Nephron (organoid): Measurements from ENCODE around the gene IL17RA.
"Not testable (repeated sequence)": the region's sequence is repeated elsewhere in the genome, so short reads cannot be mapped to it uniquely, and the experiment has no call there.

ENCODE experiments used
- H3K27ac Mint-ChIP-seq, 3 experiments: 2 replicates each; pipeline ENCODE4 v1.8.0; 2020; ENCODE audit warnings: mixed read lengths in 3 of 3, mild to moderate bottlenecking in 2 of 3, moderate library complexity in 1 of 3
- H3K27me3 Mint-ChIP-seq: 2 replicates; pipeline ENCODE4 v1.8.0; 2021; ENCODE audit warnings: low read depth, mild to moderate bottlenecking, moderate library complexity, mixed read lengths
- H3K36me3 Mint-ChIP-seq: 2 replicates; pipeline ENCODE4 v1.8.0; 2020; ENCODE audit warnings: low read depth, mixed read lengths
- H3K4me1 Mint-ChIP-seq: 2 replicates; pipeline ENCODE4 v1.8.0; 2020; ENCODE audit warnings: mixed read lengths
- H3K4me3 Mint-ChIP-seq, 3 experiments: 2 replicates each; pipeline ENCODE4 v1.8.0; 2020; ENCODE audit warnings: mild to moderate bottlenecking in 3 of 3, mixed read lengths in 3 of 3, moderate library complexity in 2 of 3
- H3K9me3 Mint-ChIP-seq: 2 replicates; pipeline ENCODE4 v1.8.0; 2020; ENCODE audit warnings: mixed read lengths
- CTCF ChIP-seq, 3 experiments: fragments of 200-600 bp; sonication (generic); IDR thresholded peaks; one replicate each; pipeline ENCODE4 v1.5.0; 2021; ENCODE audit warnings: antibody characterized with exemption in 3 of 3; ENCODE audit not compliant: unreplicated experiment in 3 of 3

Gene IL17RA, protein sequence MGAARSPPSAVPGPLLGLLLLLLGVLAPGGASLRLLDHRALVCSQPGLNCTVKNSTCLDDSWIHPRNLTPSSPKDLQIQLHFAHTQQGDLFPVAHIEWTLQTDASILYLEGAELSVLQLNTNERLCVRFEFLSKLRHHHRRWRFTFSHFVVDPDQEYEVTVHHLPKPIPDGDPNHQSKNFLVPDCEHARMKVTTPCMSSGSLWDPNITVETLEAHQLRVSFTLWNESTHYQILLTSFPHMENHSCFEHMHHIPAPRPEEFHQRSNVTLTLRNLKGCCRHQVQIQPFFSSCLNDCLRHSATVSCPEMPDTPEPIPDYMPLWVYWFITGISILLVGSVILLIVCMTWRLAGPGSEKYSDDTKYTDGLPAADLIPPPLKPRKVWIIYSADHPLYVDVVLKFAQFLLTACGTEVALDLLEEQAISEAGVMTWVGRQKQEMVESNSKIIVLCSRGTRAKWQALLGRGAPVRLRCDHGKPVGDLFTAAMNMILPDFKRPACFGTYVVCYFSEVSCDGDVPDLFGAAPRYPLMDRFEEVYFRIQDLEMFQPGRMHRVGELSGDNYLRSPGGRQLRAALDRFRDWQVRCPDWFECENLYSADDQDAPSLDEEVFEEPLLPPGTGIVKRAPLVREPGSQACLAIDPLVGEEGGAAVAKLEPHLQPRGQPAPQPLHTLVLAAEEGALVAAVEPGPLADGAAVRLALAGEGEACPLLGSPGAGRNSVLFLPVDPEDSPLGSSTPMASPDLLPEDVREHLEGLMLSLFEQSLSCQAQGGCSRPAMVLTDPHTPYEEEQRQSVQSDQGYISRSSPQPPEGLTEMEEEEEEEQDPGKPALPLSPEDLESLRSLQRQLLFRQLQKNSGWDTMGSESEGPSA

DNA sequence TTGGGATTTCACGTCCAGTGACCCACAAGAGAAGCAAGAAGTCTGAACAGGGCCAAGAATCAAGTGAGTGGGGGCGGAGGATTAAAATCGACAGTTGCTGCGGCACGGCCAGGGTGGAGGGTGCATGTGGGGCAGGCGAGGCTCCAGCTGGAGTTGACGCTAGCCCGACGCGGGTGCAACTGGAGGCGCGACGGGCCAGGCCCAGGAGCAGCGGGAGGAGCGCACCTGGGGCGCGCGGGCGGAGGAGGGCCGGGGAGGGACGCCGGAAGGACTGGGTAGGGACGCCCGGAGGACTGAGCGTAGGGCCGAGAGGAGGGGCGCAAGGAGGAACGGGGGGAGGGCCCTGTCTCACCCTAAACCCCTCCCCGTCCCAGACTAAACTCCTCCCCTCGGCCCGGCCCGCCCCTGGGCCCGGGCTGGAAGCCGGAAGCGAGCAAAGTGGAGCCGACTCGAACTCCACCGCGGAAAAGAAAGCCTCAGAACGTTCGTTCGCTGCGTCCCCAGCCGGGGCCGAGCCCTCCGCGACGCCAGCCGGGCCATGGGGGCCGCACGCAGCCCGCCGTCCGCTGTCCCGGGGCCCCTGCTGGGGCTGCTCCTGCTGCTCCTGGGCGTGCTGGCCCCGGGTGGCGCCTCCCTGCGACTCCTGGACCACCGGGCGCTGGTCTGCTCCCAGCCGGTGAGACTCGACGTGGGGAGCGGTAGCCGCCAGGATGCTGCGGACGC is at the start of gene IL17RA:
Gene IL17RA, plus strand, starts transcription at position 447 of the 723 bp plus-strand sequence. Its CDS starts 92 bp downstream, at position 539.
- Mint-ChIP-seq H3K4me3 (peak within 1 kb of the TSS; percentile 82 to 88 (median 88)), H3K36me3 (no peaks in the 10 kb centered on the region), H3K9me3 (no peaks in the 10 kb centered on the region), H3K27ac (peak within 1 kb of the TSS in 2 of 3 experiments; percentile 48 to 74), H3K4me1 (peaks cover 15% of the 10 kb centered on the region), H3K27me3 (peaks cover 41% of the 10 kb centered on the region)
- no peak for TF ChIP-seq CTCF (IDR thresholded peaks at IDR 0.05; ENCODE audit: unreplicated experiment in 3 of 3)

DNA sequence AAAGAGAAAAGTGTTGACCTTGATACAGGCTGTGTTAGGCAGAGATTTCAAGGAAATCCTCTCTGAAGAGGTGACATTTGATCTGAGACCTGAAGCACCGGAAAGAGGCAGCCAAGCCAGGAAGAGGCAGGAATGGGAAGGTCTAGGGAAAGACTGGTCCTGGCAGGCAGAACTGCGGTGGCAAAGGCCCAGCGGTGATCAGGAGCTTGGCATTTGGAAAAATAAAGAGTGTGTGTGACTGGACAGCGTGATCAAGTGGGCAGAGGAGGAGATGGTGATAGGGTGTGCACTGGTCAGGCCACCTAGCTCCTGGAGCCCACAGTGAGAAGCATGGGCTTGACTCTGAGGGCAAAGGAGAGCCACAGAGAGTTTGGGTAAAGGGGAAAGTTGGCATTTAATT is 49.6 kb upstream of the IL17RA start:
- H3K9me3 Mint-ChIP-seq = peaks cover 12% of the 10 kb centered on the region
- no peak for TF ChIP-seq CTCF (IDR thresholded peaks at IDR 0.05; ENCODE audit: unreplicated experiment in 3 of 3)
- H3K4me3 Mint-ChIP-seq = no peak overlapping the region
- H3K27me3 Mint-ChIP-seq = no peaks in the 10 kb centered on the region
- no peaks in the 10 kb centered on the region for H3K4me1 Mint-ChIP-seq
- H3K27ac Mint-ChIP-seq = no peak overlapping the region
- no peaks in the 10 kb centered on the region for H3K36me3 Mint-ChIP-seq

GRCh38 chr22:17035976-17036841 is 48.6 kb upstream of the IL17RA start:
- not testable (repeated sequence) for H3K9me3 Mint-ChIP-seq, H3K4me1 Mint-ChIP-seq, H3K27me3 Mint-ChIP-seq, H3K27ac Mint-ChIP-seq, H3K36me3 Mint-ChIP-seq, H3K4me3 Mint-ChIP-seq

GRCh38 chr22:17036842-17037711 is 47.7 kb upstream of the IL17RA start:
- H3K4me1 Mint-ChIP-seq, H3K36me3 Mint-ChIP-seq, H3K4me3 Mint-ChIP-seq, H3K27ac Mint-ChIP-seq, H3K27me3 Mint-ChIP-seq, H3K9me3 Mint-ChIP-seq: not testable (repeated sequence)

GRCh38 chr22:17043521-17043920 is 41.3 kb upstream of the IL17RA start:
- H3K27ac Mint-ChIP-seq = no peak overlapping the region
- H3K4me3 Mint-ChIP-seq = no peak overlapping the region
- peaks cover 4% of the 10 kb centered on the region for H3K9me3 Mint-ChIP-seq
- no peaks in the 10 kb centered on the region for H3K27me3 Mint-ChIP-seq
- TF ChIP-seq CTCF (IDR thresholded peaks at IDR 0.05; ENCODE audit: unreplicated experiment in 3 of 3) = no peak
- H3K4me1 Mint-ChIP-seq = no peaks in the 10 kb centered on the region
- no peaks in the 10 kb centered on the region for H3K36me3 Mint-ChIP-seq
